ENCODE data around the gene CDH6.

Gene CDH6

GRCh38 chr5:31273631-31274378, 80.3 kb downstream of the CDH6 start:
- no peaks in the 10 kb centered on the region for H3K4me1 ChIP-seq (ENCODE audit: control insufficient read depth in 1 of 2, insufficient read depth in 1 of 2, low read depth in 1 of 2, low read length in 1 of 2)
- H3K36me3 ChIP-seq: no peaks in the 10 kb centered on the region
- no peak overlapping the region for H3K27ac ChIP-seq
- TF ChIP-seq CTCF (IDR thresholded peaks at IDR 0.05): no peak
- H3K9me3 ChIP-seq: no peaks in the 10 kb centered on the region
- H3K4me3 ChIP-seq (ENCODE audit: low read depth in 1 of 2, low read length in 1 of 2): no peak overlapping the region
- no peaks in the 10 kb centered on the region for H3K27me3 ChIP-seq

DNA sequence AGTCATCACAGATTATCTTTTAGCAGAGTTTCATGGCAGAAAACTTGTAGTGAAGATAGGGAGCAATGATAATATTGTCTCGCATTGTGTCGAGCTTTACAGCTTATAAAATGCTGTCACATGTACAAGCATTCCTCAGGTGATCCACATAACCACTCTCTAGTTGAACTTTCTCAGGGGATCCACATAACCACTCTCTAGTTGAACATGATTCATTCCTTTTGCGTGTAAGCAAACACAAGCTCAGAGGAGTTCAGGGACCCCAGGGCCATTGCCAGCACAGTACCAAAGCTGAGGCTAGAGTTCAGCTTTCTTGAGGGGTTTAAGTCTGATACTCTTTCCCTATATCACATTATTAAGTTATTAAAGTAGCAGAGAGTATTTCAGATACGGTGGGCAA, 86.7 kb downstream of the CDH6 start:
- no peak overlapping the region for H3K27ac ChIP-seq
- no peaks in the 10 kb centered on the region for H3K4me1 ChIP-seq (ENCODE audit: control insufficient read depth in 1 of 2, insufficient read depth in 1 of 2, low read depth in 1 of 2, low read length in 1 of 2)
- H3K36me3 ChIP-seq: no peaks in the 10 kb centered on the region
- H3K27me3 ChIP-seq: no peaks in the 10 kb centered on the region
- no peak for TF ChIP-seq CTCF (IDR thresholded peaks at IDR 0.05)
- H3K9me3 ChIP-seq: no peaks in the 10 kb centered on the region
- H3K4me3 ChIP-seq (ENCODE audit: low read depth in 1 of 2, low read length in 1 of 2): no peak overlapping the region

- Histone ChIP-seq H3K4me3 (ENCODE audit: low read depth in 1 of 2, low read length in 1 of 2) (no peak overlapping the region), H3K27me3 (no peaks in the 10 kb centered on the region), H3K4me1 (ENCODE audit: control insufficient read depth in 1 of 2, insufficient read depth in 1 of 2, low read depth in 1 of 2, low read length in 1 of 2) (no peaks in the 10 kb centered on the region), H3K9me3 (no peaks in the 10 kb centered on the region), H3K27ac (no peak overlapping the region), H3K36me3 (no peaks in the 10 kb centered on the region)
- no peak for TF ChIP-seq CTCF (IDR thresholded peaks at IDR 0.05)
Measured at GRCh38 chr5:31283326-31283725, 89.8 kb downstream of the CDH6 start.

- H3K4me1 ChIP-seq (ENCODE audit: control insufficient read depth in 1 of 2, insufficient read depth in 1 of 2, low read depth in 1 of 2, low read length in 1 of 2): no peaks in the 10 kb centered on the region
- no peak for TF ChIP-seq CTCF (IDR thresholded peaks at IDR 0.05)
- H3K27me3 ChIP-seq: no peaks in the 10 kb centered on the region
- H3K36me3 ChIP-seq: no peaks in the 10 kb centered on the region
- no peaks in the 10 kb centered on the region for H3K9me3 ChIP-seq
- no peak overlapping the region for H3K4me3 ChIP-seq (ENCODE audit: low read depth in 1 of 2, low read length in 1 of 2)
- no peak overlapping the region for H3K27ac ChIP-seq
Measured at GRCh38 chr5:31285025-31285424, 91.5 kb downstream of the CDH6 start.

DNA sequence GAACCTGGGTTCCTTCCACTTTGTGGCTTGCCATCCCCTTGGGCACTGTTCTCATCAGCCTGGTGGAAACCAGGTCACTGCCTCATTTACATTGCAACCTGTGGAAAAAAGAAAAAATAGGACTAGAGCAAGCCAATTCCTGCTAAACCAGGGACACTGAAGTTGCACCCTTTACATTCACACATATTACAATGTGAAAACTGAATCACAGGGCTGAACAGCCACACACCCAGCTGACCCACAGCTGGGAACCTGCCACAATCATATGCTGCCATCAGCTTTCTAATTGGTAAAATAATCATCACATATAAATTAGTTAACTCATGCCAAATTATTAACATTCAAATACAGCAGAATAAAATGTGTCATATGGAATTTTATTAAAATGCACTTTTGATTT, 94.5 kb downstream of the CDH6 start:
- no peak overlapping the region for H3K27ac ChIP-seq
- H3K4me3 ChIP-seq (ENCODE audit: low read depth in 1 of 2, low read length in 1 of 2): no peak overlapping the region
- no peaks in the 10 kb centered on the region for H3K9me3 ChIP-seq
- TF ChIP-seq CTCF (IDR thresholded peaks at IDR 0.05): no peak
- H3K4me1 ChIP-seq (ENCODE audit: control insufficient read depth in 1 of 2, insufficient read depth in 1 of 2, low read depth in 1 of 2, low read length in 1 of 2): no peaks in the 10 kb centered on the region
- no peaks in the 10 kb centered on the region for H3K27me3 ChIP-seq
- H3K36me3 ChIP-seq: no peaks in the 10 kb centered on the region

Measured in neutrophil (primary cell).